Measurements from ENCODE around the gene BCAS3.
"Not testable (repeated sequence)": the region's sequence is repeated elsewhere in the genome, so short reads cannot be mapped to it uniquely, and the experiment has no call there.

Gene BCAS3

GRCh38 chr17:60926466-60927183 lies 249.0 kb downstream of the BCAS3 start:
- no peak for TF ChIP-seq CTCF (conservative IDR thresholded peaks at IDR 0.05)
- TF ChIP-seq ZFX (IDR thresholded peaks at IDR 0.05): no peak
- no peak overlapping the region for H3K27ac ChIP-seq

- no peak overlapping the region for H3K27ac ChIP-seq
- TF ChIP-seq ZFX (IDR thresholded peaks at IDR 0.05): no peak
- no peak for TF ChIP-seq CTCF (conservative IDR thresholded peaks at IDR 0.05)
Measured at GRCh38 chr17:60933739-60934138, 256.1 kb downstream of the BCAS3 start.

- no peak overlapping the region for H3K27ac ChIP-seq
- TF ChIP-seq ZFX (IDR thresholded peaks at IDR 0.05) (no peak), CTCF (conservative IDR thresholded peaks at IDR 0.05) (no peak)
Measured at GRCh38 chr17:60934723-60935122, 257.1 kb downstream of the BCAS3 start.

- not testable (repeated sequence) for H3K27ac ChIP-seq
Measured at GRCh38 chr17:60935991-60936390, 258.3 kb downstream of the BCAS3 start.

- H3K27ac ChIP-seq: no peak overlapping the region
- TF ChIP-seq ZFX (IDR thresholded peaks at IDR 0.05) (no peak), CTCF (conservative IDR thresholded peaks at IDR 0.05) (no peak)
Measured at GRCh38 chr17:60939318-60939717, 261.7 kb downstream of the BCAS3 start.

GRCh38 chr17:60941028-60941427 lies 263.4 kb downstream of the BCAS3 start:
- H3K27ac ChIP-seq: no peak overlapping the region
- no peak for TF ChIP-seq ZFX (IDR thresholded peaks at IDR 0.05)
- TF ChIP-seq CTCF (conservative IDR thresholded peaks at IDR 0.05): no peak

- TF ChIP-seq ZFX (IDR thresholded peaks at IDR 0.05): no peak
- no peak for TF ChIP-seq CTCF (conservative IDR thresholded peaks at IDR 0.05)
- no peak overlapping the region for H3K27ac ChIP-seq
Measured at GRCh38 chr17:60941571-60941970, 263.9 kb downstream of the BCAS3 start.

- TF ChIP-seq CTCF (conservative IDR thresholded peaks at IDR 0.05) (no peak), ZFX (IDR thresholded peaks at IDR 0.05) (no peak)
- no peak overlapping the region for H3K27ac ChIP-seq
Measured at GRCh38 chr17:60944751-60945150, 267.1 kb downstream of the BCAS3 start.

All from C4-2B (cell line).